ENCODE measurements around the gene RAB1B. TPM values are rescaled to one million over a fixed set of nuclear protein-coding genes. Genes with fewer than 3 reads are reported as not detected.

RAB1B gene
- total and polyA plus RNA-seq, 7 donors, result 120 to 163 (median 130) TPM

- Histone ChIP-seq H3K27me3 (ENCODE audit: insufficient read depth in 3 of 3, low read length in 2 of 3) (peaks cover 0 to 7% (median 0%) of the 10 kb centered on the region in 3 donors), H3K9me3 (no peaks in the 10 kb centered on the region), H3K36me3 (ENCODE audit: insufficient read depth in 1 of 2, low read depth in 1 of 2) (peaks cover 6 to 30% of the 10 kb centered on the region in 2 donors), H3K4me1 (peaks cover 9% of the 10 kb centered on the region), H3K27ac (no peak overlapping the region), H3K4me3 (no peak overlapping the region)
- DNase-seq, result no peak
- no peak for TF ChIP-seq CTCF (IDR thresholded peaks at IDR 0.05)
- 29 to 36% (median 32%) methylated on average over 20 of the region's 20 CpGs for WGBS, 3 donors
- intact Hi-C loops (cut with DNase I), result loop anchor here in 1 of 2 donors (1.0 kb wide), 1 partner anchor 60 kb away; no protein-coding TSS in a partner anchor
- ATAC-seq, result peak in 3 of 4 donors; percentile 1 to 4 (median 3)
Observed at GRCh38 chr11:66281776-66282467, 13.5 kb downstream of the RAB1B start.

GRCh38 chr11:66282468-66283455, 14.3 kb downstream of the RAB1B start:
- Histone ChIP-seq H3K27ac (no peak overlapping the region), H3K4me3 (no peak overlapping the region), H3K36me3 (ENCODE audit: insufficient read depth in 1 of 2, low read depth in 1 of 2) (peaks cover 6 to 31% of the 10 kb centered on the region in 2 donors), H3K4me1 (peaks cover 8% of the 10 kb centered on the region), H3K9me3 (no peaks in the 10 kb centered on the region), H3K27me3 (ENCODE audit: insufficient read depth in 3 of 3, low read length in 2 of 3) (peaks cover 0 to 7% (median 0%) of the 10 kb centered on the region in 3 donors)
- ATAC-seq (peak; percentile 87 to 94 (median 88)), DNase-seq (peak; percentile 98 to 99)
- intact Hi-C loops (cut with DNase I), result loop anchor here in 1 of 2 donors (1.0 kb wide), 1 partner anchor 60 kb away; no protein-coding TSS in a partner anchor
- peak; percentile 99 for TF ChIP-seq CTCF (IDR thresholded peaks at IDR 0.05)
- 14 to 18% (median 14%) methylated on average over 26 to 35 of the region's 35 CpGs for WGBS, 3 donors

- no peak for TF ChIP-seq CTCF (IDR thresholded peaks at IDR 0.05)
- no peaks in the 10 kb centered on the region for H3K9me3 ChIP-seq
- no peak overlapping the region for H3K4me3 ChIP-seq
- ATAC-seq (no peak), DNase-seq (no peak)
- peaks cover 0 to 7% (median 0%) of the 10 kb centered on the region in 3 donors for H3K27me3 ChIP-seq (ENCODE audit: insufficient read depth in 3 of 3, low read length in 2 of 3)
- peaks cover 15% of the 10 kb centered on the region for H3K4me1 ChIP-seq
- 75 to 80% (median 79%) methylated on average over 10 to 14 of the region's 14 CpGs for WGBS, 3 donors
- no peak overlapping the region for H3K27ac ChIP-seq
- H3K36me3 ChIP-seq (ENCODE audit: insufficient read depth in 1 of 2, low read depth in 1 of 2), result peaks cover 6 to 31% of the 10 kb centered on the region in 2 donors
- intact Hi-C loops (cut with DNase I), result no loop called here
Observed at GRCh38 chr11:66283461-66284105, 15.1 kb downstream of the RAB1B start.

- no peak for DNase-seq
- no peak for ATAC-seq
- intact Hi-C loops (cut with DNase I), result no loop called here
- WGBS, 3 donors, result 91 to 94% (median 92%) methylated on average over 9 to 16 of the region's 16 CpGs
- peaks cover 0 to 3% (median 0%) of the 10 kb centered on the region in 3 donors for H3K27me3 ChIP-seq (ENCODE audit: insufficient read depth in 3 of 3, low read length in 2 of 3)
- H3K36me3 ChIP-seq (ENCODE audit: insufficient read depth in 1 of 2, low read depth in 1 of 2), result peaks cover 6 to 31% of the 10 kb centered on the region in 2 donors
- H3K4me1 ChIP-seq, result peaks cover 15% of the 10 kb centered on the region
- TF ChIP-seq CTCF (IDR thresholded peaks at IDR 0.05), result no peak
- no peaks in the 10 kb centered on the region for H3K9me3 ChIP-seq
- no peak overlapping the region for H3K4me3 ChIP-seq
- H3K27ac ChIP-seq, result no peak overlapping the region
Observed at GRCh38 chr11:66284526-66285078, 16.2 kb downstream of the RAB1B start.
